NK-92 (cell line): ENCODE measurements around the gene DNMT3L.
"Not testable (repeated sequence)": the region's sequence is repeated elsewhere in the genome, so short reads cannot be mapped to it uniquely, and the experiment has no call there.

ENCODE experiments used
- DNase-seq: peaks from one replicate; lab custom pipeline; 2025; ENCODE audit not compliant: unreplicated experiment; lab: John Stamatoyannopoulos, UW

DNMT3L gene

GRCh38 chr21:44261675-44262295 is at the start of gene DNMT3L:
Gene DNMT3L (minus strand): TSS chr21:44261897. CDS start chr21:44261259, 638 bp downstream.
- no peak for DNase-seq

- no peak for DNase-seq
Measured at GRCh38 chr21:44310628-44311507, 49.2 kb upstream of the DNMT3L start.

GRCh38 chr21:44306936-44307704 is 45.4 kb upstream of the DNMT3L start:
- DNase-seq, result no peak

GRCh38 chr21:44305691-44306090 is 44.0 kb upstream of the DNMT3L start:
- DNase-seq, result no peak

- DNase-seq, result no peak
Measured at GRCh38 chr21:44304877-44305293, 43.2 kb upstream of the DNMT3L start.

GRCh38 chr21:44304011-44304616 is 42.4 kb upstream of the DNMT3L start:
- no peak for DNase-seq

- no peak for DNase-seq
Measured at GRCh38 chr21:44303490-44303981, 41.8 kb upstream of the DNMT3L start.

- not testable (repeated sequence) for DNase-seq
Measured at GRCh38 chr21:44302573-44303401, 41.1 kb upstream of the DNMT3L start.

GRCh38 chr21:44301961-44302406 is 40.3 kb upstream of the DNMT3L start:
- DNase-seq, result no peak

GRCh38 chr21:44301141-44301540 is 39.4 kb upstream of the DNMT3L start:
- DNase-seq, result no peak

GRCh38 chr21:44300262-44300959 is 38.7 kb upstream of the DNMT3L start:
- no peak for DNase-seq

- no peak for DNase-seq
Measured at GRCh38 chr21:44299458-44300261, 38.0 kb upstream of the DNMT3L start, which contains the start of gene PFKL. Gene PFKL (plus strand): TSS chr21:44300053. CDS start chr21:44300106, 53 bp downstream.

- no peak for DNase-seq
Measured at GRCh38 chr21:44299085-44299457, 37.4 kb upstream of the DNMT3L start.

- DNase-seq, result no peak
Measured at GRCh38 chr21:44298301-44298700, 36.6 kb upstream of the DNMT3L start.

GRCh38 chr21:44297525-44298290 is 36.0 kb upstream of the DNMT3L start:
- no peak for DNase-seq

- no peak for DNase-seq
Measured at GRCh38 chr21:44296916-44297315, 35.2 kb upstream of the DNMT3L start.

- no peak for DNase-seq
Measured at GRCh38 chr21:44296103-44296519, 34.4 kb upstream of the DNMT3L start.

- no peak for DNase-seq
Measured at GRCh38 chr21:44295646-44296045, 33.9 kb upstream of the DNMT3L start.
